ENCODE results near the gene FICD. TPM values are rescaled to one million over a fixed set of nuclear protein-coding genes. Genes with fewer than 3 reads are reported as not detected.
A peak's percentile ranks its signal among the peaks of the same experiment; 100 is the strongest.
"Not testable (repeated sequence)": the region's sequence is repeated elsewhere in the genome, so short reads cannot be mapped to it uniquely, and the experiment has no call there.

The FICD gene
- total RNA-seq, 1 donor from 2014 or later, result 8.3 TPM

DNA sequence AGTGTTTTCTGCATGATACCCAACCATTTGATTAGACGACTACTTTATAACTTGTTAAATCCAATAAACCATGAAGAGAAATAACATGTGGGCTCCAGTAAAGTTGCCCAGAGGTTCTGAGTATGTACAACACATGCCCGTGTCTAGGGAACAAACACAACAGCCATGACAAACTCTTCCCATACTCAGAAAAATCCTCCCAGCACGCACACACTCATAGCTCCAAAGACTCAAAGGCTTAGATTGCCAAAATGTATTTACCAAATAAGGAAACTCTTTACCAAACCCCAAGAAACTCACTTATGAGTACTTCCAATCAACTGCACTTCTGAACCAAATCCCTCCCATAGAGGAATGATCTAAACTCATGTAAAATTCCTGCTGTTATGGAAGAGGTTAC is 28.6 kb downstream of the FICD start:
- intact Hi-C loops (cut with DNase I), result no loop called here
- H3K4me1 ChIP-seq, result no peaks in the 10 kb centered on the region
- no peak overlapping the region for H3K27ac ChIP-seq
- no peak overlapping the region for H3K4me3 ChIP-seq
- ATAC-seq (no peak), DNase-seq (no peak)
- no peaks in the 10 kb centered on the region for H3K9me3 ChIP-seq
- H3K36me3 ChIP-seq, result peaks cover 86% of the 10 kb centered on the region
- no peaks in the 10 kb centered on the region for H3K27me3 ChIP-seq (ENCODE audit: low read depth)
- TF ChIP-seq CTCF (IDR thresholded peaks at IDR 0.05), result no peak

DNA sequence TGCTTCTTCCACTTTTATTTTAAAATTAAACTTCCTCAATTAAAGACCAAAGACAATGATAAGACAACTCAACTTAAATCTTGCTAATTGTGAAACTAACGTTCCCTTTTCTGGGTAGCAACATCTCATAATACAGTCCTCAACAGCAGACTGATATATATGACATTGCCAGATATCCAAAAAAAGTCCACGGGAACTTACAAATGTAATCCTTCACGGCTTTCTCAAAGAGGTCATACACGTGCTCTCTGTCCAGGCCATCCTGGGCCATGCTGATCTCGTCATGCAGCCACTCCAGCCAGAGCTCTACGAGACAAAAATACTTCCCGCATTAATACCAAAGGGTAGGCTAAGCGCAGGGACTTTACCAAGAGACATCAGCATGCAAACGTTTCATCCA is 32.6 kb downstream of the FICD start:
- DNase-seq (no peak), ATAC-seq (peak in 1 of 2 donors; percentile 21)
- H3K36me3 ChIP-seq, result peaks cover 63% of the 10 kb centered on the region
- intact Hi-C loops (cut with DNase I), result no loop called here
- no peaks in the 10 kb centered on the region for H3K4me1 ChIP-seq
- H3K27ac ChIP-seq, result no peak overlapping the region
- TF ChIP-seq CTCF (IDR thresholded peaks at IDR 0.05), result no peak
- H3K9me3 ChIP-seq, result no peaks in the 10 kb centered on the region
- H3K27me3 ChIP-seq (ENCODE audit: low read depth), result no peaks in the 10 kb centered on the region
- no peak overlapping the region for H3K4me3 ChIP-seq

DNA sequence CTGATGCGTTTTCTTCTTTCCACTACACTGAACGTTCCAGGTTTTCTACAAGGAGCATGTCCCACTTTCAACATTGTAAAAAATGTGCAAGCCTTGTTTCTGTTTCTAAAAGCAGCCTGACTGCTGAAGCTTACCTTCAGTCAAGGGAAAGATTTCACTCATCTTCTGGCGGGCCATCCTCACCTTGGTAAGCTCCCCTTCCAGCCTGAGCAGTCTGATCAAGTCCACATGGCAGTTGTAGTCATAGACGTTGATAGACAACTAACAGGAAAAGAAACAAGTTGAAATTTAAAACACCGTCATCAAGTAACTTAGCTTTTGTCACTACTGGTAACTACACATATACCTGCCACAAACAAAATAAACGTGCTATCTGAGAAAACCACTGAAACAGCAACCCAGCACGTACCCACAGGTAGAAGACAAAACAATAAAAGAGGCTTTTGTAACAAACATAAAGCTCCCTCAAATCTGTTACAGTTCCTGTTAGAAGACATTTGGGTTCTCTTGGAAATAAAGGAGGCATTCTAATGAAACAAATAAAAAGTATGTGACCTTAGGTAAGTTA is 34.0 kb downstream of the FICD start:
- ATAC-seq, result no peak
- intact Hi-C loops (cut with DNase I), result no loop called here
- H3K9me3 ChIP-seq, result no peaks in the 10 kb centered on the region
- H3K27me3 ChIP-seq (ENCODE audit: low read depth), result no peaks in the 10 kb centered on the region
- H3K4me3 ChIP-seq, result no peak overlapping the region
- TF ChIP-seq CTCF (IDR thresholded peaks at IDR 0.05), result no peak
- DNase-seq, result no peak
- no peak overlapping the region for H3K27ac ChIP-seq
- peaks cover 50% of the 10 kb centered on the region for H3K36me3 ChIP-seq
- peaks cover under 1% of the 10 kb centered on the region for H3K4me1 ChIP-seq

DNA sequence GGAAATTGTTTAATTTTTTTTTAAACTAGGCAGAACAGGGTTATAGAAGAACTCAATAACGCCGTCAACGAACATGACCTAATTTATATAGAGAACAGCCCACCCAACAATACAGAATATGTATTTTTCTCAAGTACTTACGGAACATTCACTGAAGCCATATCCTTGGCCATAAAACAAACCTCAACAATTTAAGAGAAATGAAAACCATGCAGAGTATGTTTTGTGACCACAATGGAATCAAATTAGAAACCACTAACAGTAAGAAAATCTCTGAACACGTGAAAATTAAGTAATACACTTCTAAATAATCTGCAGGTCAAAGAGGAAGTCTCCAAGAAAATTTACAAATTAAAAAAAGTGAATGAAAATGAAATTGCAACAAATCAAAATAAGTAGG is 36.5 kb downstream of the FICD start:
- Histone ChIP-seq H3K27ac (no peak overlapping the region), H3K9me3 (no peaks in the 10 kb centered on the region), H3K4me1 (peaks cover 16% of the 10 kb centered on the region), H3K27me3 (ENCODE audit: low read depth) (no peaks in the 10 kb centered on the region), H3K4me3 (no peak overlapping the region), H3K36me3 (peaks cover 33% of the 10 kb centered on the region)
- DNase-seq (no peak), ATAC-seq (no peak)
- intact Hi-C loops (cut with DNase I), result no loop called here
- TF ChIP-seq CTCF (IDR thresholded peaks at IDR 0.05), result no peak

GRCh38 chr12:108553799-108554198 is 38.7 kb downstream of the FICD start:
- Histone ChIP-seq H3K27me3 (ENCODE audit: low read depth) (no peaks in the 10 kb centered on the region), H3K9me3 (no peaks in the 10 kb centered on the region), H3K36me3 (peaks cover 27% of the 10 kb centered on the region), H3K4me1 (peaks cover 37% of the 10 kb centered on the region), H3K4me3 (no peak overlapping the region), H3K27ac (no peak overlapping the region)
- intact Hi-C loops (cut with DNase I), result no loop called here
- DNase-seq, result no peak
- no peak for ATAC-seq
- TF ChIP-seq CTCF (IDR thresholded peaks at IDR 0.05), result no peak

DNA sequence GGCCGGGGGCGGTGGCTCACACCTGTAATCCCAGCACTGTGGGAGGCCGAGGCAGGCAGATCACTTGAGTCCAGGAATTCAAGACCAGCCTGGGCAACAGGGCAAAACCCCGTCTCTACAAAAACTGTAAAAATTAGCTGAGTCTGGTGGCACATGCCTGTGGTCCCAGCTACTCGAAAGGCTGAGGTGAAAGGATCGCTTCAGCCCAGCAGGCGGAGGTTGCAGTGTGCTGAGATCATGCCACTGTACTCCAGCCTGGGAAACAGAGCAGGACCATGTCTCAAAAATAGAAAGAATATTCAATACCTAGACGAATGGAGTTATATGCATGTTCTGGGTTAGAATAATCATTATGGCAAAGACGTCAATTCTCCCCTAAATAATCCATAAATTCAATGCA is 40.3 kb downstream of the FICD start:
- Histone ChIP-seq H3K36me3 (peaks cover 23% of the 10 kb centered on the region), H3K4me1 (peaks cover 53% of the 10 kb centered on the region)
- H3K27me3 ChIP-seq (ENCODE audit: low read depth); DNase-seq; intact Hi-C loops (cut with DNase I); H3K9me3 ChIP-seq; H3K27ac ChIP-seq; ATAC-seq; H3K4me3 ChIP-seq: not testable (repeated sequence)
